Tibial nerve (tissue), 4 donors: Measurements from ENCODE around the gene RPS5. TPM values are rescaled to one million over a fixed set of nuclear protein-coding genes. Genes with fewer than 3 reads are reported as not detected.

ENCODE experiments used
- DNase-seq, 2 donors: peaks; one replicate each; pipeline ENCODE4 v3.0.0-alpha.2; 2019; ENCODE audit warnings: low spot score in 2 of 2
- H3K27ac ChIP-seq, 4 donors: fragments of 200-600 bp; sonication (generic) in 3 of 4; one replicate each; pipeline ENCODE4 v1.5.1; 2017 to 2019; ENCODE audit warnings: mild to moderate bottlenecking in 1 of 4
- H3K27me3 ChIP-seq, 2 donors: fragments of 200-600 bp; sonication (generic) in 1 of 2; one replicate each; pipeline versions ENCODE4 v1.5.1 to v1.6.0; 2017 to 2019
- H3K36me3 ChIP-seq, 3 donors: fragments of 200-600 bp; sonication (generic); one replicate each; pipeline ENCODE4 v1.5.1; 2018 to 2019
- H3K4me1 ChIP-seq, 4 donors: fragments of 200-600 bp; sonication (generic) in 3 of 4; one replicate each; pipeline ENCODE4 v1.5.1; 2017 to 2019
- H3K4me3 ChIP-seq, 4 donors: fragments of 200-600 bp; sonication (generic) in 3 of 4; one replicate each; pipeline ENCODE4 v1.5.1; 2017 to 2019; ENCODE audit warnings: mild to moderate bottlenecking in 1 of 4, moderate library complexity in 1 of 4
- H3K9me3 ChIP-seq, 4 donors: fragments of 200-600 bp; sonication (generic) in 3 of 4; one replicate each; pipeline ENCODE4 v1.5.1; 2017 to 2019
- EP300 ChIP-seq, 2 donors: sonication (generic); formaldehyde crosslinking; IDR thresholded peaks; one replicate each; pipeline ENCODE4 v1.6.1; 2017; ENCODE audit warnings: antibody characterized with exemption in 2 of 2, mild to moderate bottlenecking in 1 of 2
- POLR2A ChIP-seq, 2 donors: fragments of 450-650 bp; IDR thresholded peaks; one replicate each; pipeline ENCODE4 v1.6.1; 2017; ENCODE audit warnings: antibody characterized with exemption in 2 of 2, mild to moderate bottlenecking in 2 of 2, moderate library complexity in 2 of 2
- WGBS, 2 donors: methylation state at CpG; one replicate each; pipeline ENCODE4 v1.1.5; 2018; 5-methylcytosine and 5-hydroxymethylcytosine counted together
- total RNA-seq, 4 donors: library from RNA; depleted of rRNA; stranded (reverse); fragments of >200 nt; gene quantifications; one replicate each; pipeline ENCODE4 v1.1.0, GENCODE V29; 2016
- TF ChIP-seq, protein P1 (sequence below), 5 experiments: fragments of 200-600 bp in 3 of 5; fragments of 450-650 bp in 2 of 5; sonication (generic) in 3 of 5; IDR thresholded peaks; one replicate each; pipeline ENCODE4 v1.5.1; 2016 to 2019; ENCODE audit warnings: antibody characterized with exemption in 5 of 5, mild to moderate bottlenecking in 3 of 5, moderate library complexity in 2 of 5

Gene RPS5
- total RNA-seq, 4 donors from 2014 or later, result 1,161 to 1,574 (median 1,263) TPM

DNA sequence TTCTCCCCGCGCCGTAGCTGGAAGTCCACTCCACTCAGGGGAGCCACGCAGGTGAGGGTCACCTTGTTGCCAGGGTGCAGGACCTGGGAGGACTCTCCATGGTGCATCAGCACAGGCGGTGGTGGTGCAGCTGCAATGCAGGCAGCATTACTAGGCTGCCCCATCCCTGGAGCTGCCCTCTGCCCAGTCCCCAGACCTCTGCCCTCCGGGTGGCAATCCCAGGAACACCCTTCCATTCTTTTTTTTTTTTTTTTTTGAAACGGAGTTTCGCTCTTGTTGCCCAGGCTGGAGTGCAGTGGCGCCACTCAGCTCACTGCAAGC is 35.6 kb upstream of the RPS5 start:
- Histone ChIP-seq H3K9me3 (peaks cover 0 to 5% (median 0%) of the 10 kb centered on the region in 4 donors), H3K36me3 (peaks cover 0 to 37% (median 0%) of the 10 kb centered on the region in 3 donors), H3K4me1 (peaks cover 0 to 43% (median 10%) of the 10 kb centered on the region in 4 donors), H3K27ac (no peak overlapping the region), H3K27me3 (peaks cover 0 to 15% of the 10 kb centered on the region in 2 donors), H3K4me3 (no peak overlapping the region)
- DNase-seq, result no peak
- TF ChIP-seq, protein P1, sequence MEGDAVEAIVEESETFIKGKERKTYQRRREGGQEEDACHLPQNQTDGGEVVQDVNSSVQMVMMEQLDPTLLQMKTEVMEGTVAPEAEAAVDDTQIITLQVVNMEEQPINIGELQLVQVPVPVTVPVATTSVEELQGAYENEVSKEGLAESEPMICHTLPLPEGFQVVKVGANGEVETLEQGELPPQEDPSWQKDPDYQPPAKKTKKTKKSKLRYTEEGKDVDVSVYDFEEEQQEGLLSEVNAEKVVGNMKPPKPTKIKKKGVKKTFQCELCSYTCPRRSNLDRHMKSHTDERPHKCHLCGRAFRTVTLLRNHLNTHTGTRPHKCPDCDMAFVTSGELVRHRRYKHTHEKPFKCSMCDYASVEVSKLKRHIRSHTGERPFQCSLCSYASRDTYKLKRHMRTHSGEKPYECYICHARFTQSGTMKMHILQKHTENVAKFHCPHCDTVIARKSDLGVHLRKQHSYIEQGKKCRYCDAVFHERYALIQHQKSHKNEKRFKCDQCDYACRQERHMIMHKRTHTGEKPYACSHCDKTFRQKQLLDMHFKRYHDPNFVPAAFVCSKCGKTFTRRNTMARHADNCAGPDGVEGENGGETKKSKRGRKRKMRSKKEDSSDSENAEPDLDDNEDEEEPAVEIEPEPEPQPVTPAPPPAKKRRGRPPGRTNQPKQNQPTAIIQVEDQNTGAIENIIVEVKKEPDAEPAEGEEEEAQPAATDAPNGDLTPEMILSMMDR (IDR thresholded peaks at IDR 0.05), result no peak
- TF ChIP-seq EP300 (IDR thresholded peaks at IDR 0.05), result no peak
- no peak for TF ChIP-seq POLR2A (IDR thresholded peaks at IDR 0.05)
- WGBS, 2 donors, result 88 to 93% methylated on average over 9 of the region's 9 CpGs

DNA sequence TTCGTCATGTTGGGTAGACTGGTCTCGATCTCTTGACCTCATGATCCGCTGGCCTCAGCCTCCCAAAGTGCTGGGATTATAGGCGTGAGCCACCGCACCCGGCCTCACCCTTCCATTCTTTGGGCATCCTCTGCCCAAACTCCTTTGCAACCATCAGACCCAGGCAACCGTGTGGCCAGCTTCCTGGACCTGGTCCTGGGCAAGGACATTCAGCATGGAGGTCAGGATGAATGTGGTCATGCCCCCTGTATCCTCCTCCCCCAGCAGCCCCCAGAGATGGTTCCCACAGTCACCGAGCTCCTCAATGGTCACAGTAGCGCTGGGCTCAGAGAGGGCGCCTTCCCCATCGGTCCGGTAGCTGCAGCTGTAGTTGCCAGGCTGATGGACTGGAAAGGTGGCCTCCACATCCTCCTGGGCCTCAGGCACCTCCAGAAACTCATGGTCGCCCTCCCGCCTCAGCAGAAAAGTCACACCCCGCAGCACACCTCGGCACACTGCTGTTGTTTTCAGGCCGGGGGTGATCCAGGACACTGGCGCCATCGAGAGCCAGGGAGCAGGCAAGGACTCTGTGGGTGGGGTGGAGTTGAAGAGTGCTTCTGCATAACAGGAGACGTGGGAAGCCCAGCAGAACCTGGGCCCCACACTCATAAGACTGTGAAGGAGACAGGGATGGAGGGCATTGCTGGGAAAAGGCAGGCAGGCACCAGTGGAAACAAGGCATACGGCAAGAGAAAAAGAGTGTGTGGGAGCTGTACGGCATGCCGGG is 34.9 kb upstream of the RPS5 start:
- peaks cover 0 to 22% of the 10 kb centered on the region in 2 donors for H3K27me3 ChIP-seq
- DNase-seq, result no peak

DNA sequence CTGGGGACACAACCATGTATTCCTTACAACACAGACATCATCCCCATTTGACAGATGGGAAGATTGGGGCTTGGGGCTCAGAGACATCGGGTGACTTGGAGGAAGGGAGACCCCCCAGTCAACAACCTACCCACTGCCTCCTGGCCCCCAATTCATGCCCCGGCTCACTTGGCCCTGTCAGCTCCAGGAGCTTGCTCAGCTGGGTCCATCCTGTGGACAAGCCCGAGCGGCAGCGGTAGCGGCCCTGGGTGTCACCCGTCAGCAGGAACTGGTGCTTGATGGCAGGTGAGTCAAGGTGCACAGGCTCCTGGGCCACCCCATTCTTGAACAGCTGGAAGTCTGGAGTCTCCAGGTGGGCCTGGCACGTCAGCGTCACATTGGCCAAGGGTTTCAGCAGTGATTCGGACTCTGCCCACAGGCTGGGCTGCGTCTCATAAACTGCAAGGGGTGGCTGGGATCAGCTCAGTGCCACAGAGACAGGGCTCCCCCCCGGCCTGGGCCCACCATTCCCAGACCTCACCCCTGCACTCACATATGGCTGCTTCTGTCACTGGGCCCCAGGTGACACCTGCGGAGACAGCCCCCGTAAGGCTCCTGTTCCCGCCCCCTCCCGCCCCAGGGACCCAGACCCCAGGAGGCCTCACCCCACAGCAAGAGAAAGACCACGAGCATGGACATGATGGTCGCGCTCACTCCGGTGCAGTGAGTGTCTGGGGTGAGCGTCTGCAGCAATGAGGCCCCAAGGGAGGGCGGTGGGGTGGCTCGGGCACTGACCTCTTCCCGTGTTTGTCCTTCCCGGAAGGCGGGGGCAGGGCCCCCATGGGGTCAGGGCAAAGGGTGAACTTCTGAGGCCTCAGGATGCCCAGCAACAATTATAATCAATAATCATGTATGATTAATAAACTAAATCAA is 34.1 kb upstream of the RPS5 start, which contains the start of gene A1BG:
Gene A1BG, minus strand, starts transcription at position 733 of the 912 bp plus-strand sequence. Its CDS starts 55 bp downstream, at position 678.
- 78% methylated on average over 20 to 24 of the region's 26 CpGs for WGBS, 2 donors
- TF ChIP-seq, protein P1 (IDR thresholded peaks at IDR 0.05), result no peak
- TF ChIP-seq POLR2A (IDR thresholded peaks at IDR 0.05), result no peak
- TF ChIP-seq EP300 (IDR thresholded peaks at IDR 0.05), result no peak
- no peak for DNase-seq
- Histone ChIP-seq H3K4me1 (peaks cover 0 to 47% (median 15%) of the 10 kb centered on the region in 4 donors), H3K9me3 (peaks cover 0 to 5% (median 0%) of the 10 kb centered on the region in 4 donors), H3K27me3 (peaks cover 0 to 22% of the 10 kb centered on the region in 2 donors), H3K36me3 (peaks cover 0 to 52% (median 0%) of the 10 kb centered on the region in 3 donors), H3K27ac (no peak within 1 kb of the TSS), H3K4me3 (no peak within 1 kb of the TSS)

More for the DNA sequence above, 34.9 kb upstream of the RPS5 start:
- WGBS, 2 donors, result 86 to 87% methylated on average over 19 to 23 of the region's 23 CpGs
- TF ChIP-seq EP300 (IDR thresholded peaks at IDR 0.05), result no peak
- TF ChIP-seq, protein P1 (IDR thresholded peaks at IDR 0.05), result no peak
- no peak for TF ChIP-seq POLR2A (IDR thresholded peaks at IDR 0.05)
- H3K4me3 ChIP-seq, result no peak overlapping the region
- no peak overlapping the region for H3K27ac ChIP-seq
- peaks cover 0 to 5% (median 0%) of the 10 kb centered on the region in 4 donors for H3K9me3 ChIP-seq
- peaks cover 0 to 43% (median 0%) of the 10 kb centered on the region in 3 donors for H3K36me3 ChIP-seq
- peaks cover 0 to 43% (median 14%) of the 10 kb centered on the region in 4 donors for H3K4me1 ChIP-seq

DNA sequence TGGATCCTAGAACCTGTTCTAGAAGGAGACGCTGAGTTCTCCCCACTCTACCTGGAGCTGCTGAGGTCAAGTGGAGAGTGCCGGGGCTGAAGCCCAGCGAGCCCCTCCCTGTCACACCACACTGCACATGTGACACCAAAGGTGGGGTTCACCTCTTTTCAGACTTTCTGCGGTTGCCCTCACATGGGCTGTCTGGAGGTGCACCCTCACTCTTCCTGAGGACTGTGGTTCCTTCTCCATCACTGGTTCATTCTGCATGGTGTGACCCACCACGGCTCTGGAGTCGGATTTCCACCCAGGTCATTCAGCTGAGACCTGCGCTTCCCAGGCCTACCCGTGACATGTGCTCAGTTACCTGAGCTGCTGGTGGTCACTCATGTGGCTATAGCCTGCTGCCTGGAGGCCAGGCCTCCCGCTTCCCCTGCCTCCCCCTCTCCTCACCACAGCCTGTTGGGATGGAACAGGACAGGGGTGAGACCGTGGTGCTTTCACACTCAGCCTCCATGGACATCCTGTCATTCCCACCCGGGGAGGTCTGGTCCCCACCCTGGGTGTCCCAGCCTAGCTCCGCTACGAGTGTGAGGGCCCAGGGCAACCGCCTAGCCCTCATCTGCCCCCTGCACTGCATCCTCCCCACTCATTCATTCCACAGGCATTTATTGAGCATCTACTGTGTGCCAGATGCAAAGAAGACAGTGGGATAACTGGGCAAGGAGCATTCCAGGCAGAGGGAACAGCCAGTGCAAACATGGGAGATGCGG is 33.2 kb upstream of the RPS5 start:
- H3K27me3 ChIP-seq, result peaks cover 0 to 22% of the 10 kb centered on the region in 2 donors
- no peak overlapping the region for H3K4me3 ChIP-seq
- peaks cover 0 to 60% (median 0%) of the 10 kb centered on the region in 3 donors for H3K36me3 ChIP-seq
- WGBS, 2 donors, result 84 to 88% methylated on average over 14 to 15 of the region's 15 CpGs
- peaks cover 0 to 5% (median 0%) of the 10 kb centered on the region in 4 donors for H3K9me3 ChIP-seq
- H3K4me1 ChIP-seq, result peaks cover 0 to 39% (median 15%) of the 10 kb centered on the region in 4 donors
- H3K27ac ChIP-seq, result no peak overlapping the region
- TF ChIP-seq, protein P1 (IDR thresholded peaks at IDR 0.05), result no peak
- TF ChIP-seq EP300 (IDR thresholded peaks at IDR 0.05) (no peak), POLR2A (IDR thresholded peaks at IDR 0.05) (no peak)
- no peak for DNase-seq
